ENCODE measurements around the gene EMILIN3. TPM values are rescaled to one million over a fixed set of nuclear protein-coding genes. Genes with fewer than 3 reads are reported as not detected.

Gene EMILIN3
- total RNA-seq, 1 donor from 2014 or later = 0.20 TPM

- no peaks in the 10 kb centered on the region for H4K20me1 ChIP-seq (ENCODE audit: insufficient read depth, low read length)
- DNase-seq (ENCODE audit: low read depth) (no peak), FAIRE-seq (no peak)
- H3K4me3 Mint-ChIP-seq (ENCODE audit: unreplicated experiment) = no peak overlapping the region
- H3K36me3 Mint-ChIP-seq (ENCODE audit: low read depth, unreplicated experiment) = peaks cover 42% of the 10 kb centered on the region
- no peaks in the 10 kb centered on the region for H3K9me3 Mint-ChIP-seq (ENCODE audit: unreplicated experiment)
- H2AFZ ChIP-seq (ENCODE audit: low read depth, low read length) = no peak overlapping the region
- no peak overlapping the region for H3K27ac ChIP-seq (ENCODE audit: low read depth, low read length)
- no peaks in the 10 kb centered on the region for H3K27me3 Mint-ChIP-seq (ENCODE audit: low read depth, unreplicated experiment)
- no peaks in the 10 kb centered on the region for H3K9me3 ChIP-seq (ENCODE audit: insufficient read depth, low read depth, low read length)
- no peaks in the 10 kb centered on the region for H3K4me1 Mint-ChIP-seq (ENCODE audit: low read depth, unreplicated experiment)
- H3K27me3 ChIP-seq (ENCODE audit: insufficient read depth, low read length) = no peaks in the 10 kb centered on the region
- H3K27ac Mint-ChIP-seq (ENCODE audit: unreplicated experiment) = no peak overlapping the region
- H3K4me1 ChIP-seq (ENCODE audit: insufficient read depth, low read length) = no peaks in the 10 kb centered on the region
- TF ChIP-seq EZH2 (IDR thresholded peaks at IDR 0.05; ENCODE audit: insufficient read depth, low read length) (no peak), CTCF (IDR thresholded peaks at IDR 0.05; ENCODE audit: insufficient read depth, low read depth, low read length) (no peak)
- no peaks in the 10 kb centered on the region for H3K79me2 ChIP-seq (ENCODE audit: insufficient read depth, low read length)
- no peak overlapping the region for H3K4me2 ChIP-seq (ENCODE audit: low read length)
- H3K36me3 ChIP-seq (ENCODE audit: insufficient read depth, low read length) = no peaks in the 10 kb centered on the region
- H3K9ac ChIP-seq (ENCODE audit: low read length) = no peak overlapping the region
- H3K4me3 ChIP-seq (ENCODE audit: insufficient read depth, low read depth, low read length) = no peak overlapping the region
Measured at GRCh38 chr20:41352666-41353065, 14.0 kb downstream of the EMILIN3 start.

DNA sequence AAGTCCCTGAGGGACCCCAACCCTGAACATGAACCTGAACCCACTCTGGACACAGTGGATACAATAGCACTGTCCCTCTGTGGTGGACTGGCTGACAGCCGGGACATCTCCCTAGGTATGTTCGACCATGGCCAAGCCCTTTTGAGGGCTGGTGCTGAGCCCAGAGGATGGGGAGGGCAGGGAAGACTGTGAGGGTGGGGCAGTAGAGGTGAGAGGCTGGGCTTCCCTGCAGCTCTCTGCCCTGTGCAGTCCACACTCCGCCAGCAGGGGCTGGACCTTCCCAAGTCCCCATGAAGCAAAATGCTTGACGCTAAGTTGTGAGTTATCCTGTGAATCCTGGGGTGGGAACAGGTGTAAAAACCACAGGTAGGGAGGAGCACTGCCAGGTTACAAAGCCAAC, 14.5 kb downstream of the EMILIN3 start:
- Mint-ChIP-seq H3K36me3 (ENCODE audit: low read depth, unreplicated experiment) (peaks cover 44% of the 10 kb centered on the region), H3K4me1 (ENCODE audit: low read depth, unreplicated experiment) (no peaks in the 10 kb centered on the region), H3K4me3 (ENCODE audit: unreplicated experiment) (no peak overlapping the region), H3K27ac (ENCODE audit: unreplicated experiment) (no peak overlapping the region), H3K9me3 (ENCODE audit: unreplicated experiment) (no peaks in the 10 kb centered on the region), H3K27me3 (ENCODE audit: low read depth, unreplicated experiment) (no peaks in the 10 kb centered on the region)
- Histone ChIP-seq H4K20me1 (ENCODE audit: insufficient read depth, low read length) (no peaks in the 10 kb centered on the region), H3K4me3 (ENCODE audit: insufficient read depth, low read depth, low read length) (no peak overlapping the region), H3K9me3 (ENCODE audit: insufficient read depth, low read depth, low read length) (no peaks in the 10 kb centered on the region), H3K4me1 (ENCODE audit: insufficient read depth, low read length) (no peaks in the 10 kb centered on the region), H3K36me3 (ENCODE audit: insufficient read depth, low read length) (no peaks in the 10 kb centered on the region), H3K27me3 (ENCODE audit: insufficient read depth, low read length) (no peaks in the 10 kb centered on the region), H3K79me2 (ENCODE audit: insufficient read depth, low read length) (no peaks in the 10 kb centered on the region), H3K9ac (ENCODE audit: low read length) (no peak overlapping the region), H3K27ac (ENCODE audit: low read depth, low read length) (no peak overlapping the region), H2AFZ (ENCODE audit: low read depth, low read length) (no peak overlapping the region), H3K4me2 (ENCODE audit: low read length) (no peak overlapping the region)
- FAIRE-seq (no peak), DNase-seq (ENCODE audit: low read depth) (no peak)
- TF ChIP-seq CTCF (IDR thresholded peaks at IDR 0.05; ENCODE audit: insufficient read depth, low read depth, low read length) (no peak), EZH2 (IDR thresholded peaks at IDR 0.05; ENCODE audit: insufficient read depth, low read length) (no peak)

GRCh38 chr20:41350408-41350962, 16.1 kb downstream of the EMILIN3 start:
- Histone ChIP-seq H3K27ac (ENCODE audit: low read depth, low read length) (no peak overlapping the region), H3K36me3 (ENCODE audit: insufficient read depth, low read length) (no peaks in the 10 kb centered on the region), H3K4me1 (ENCODE audit: insufficient read depth, low read length) (no peaks in the 10 kb centered on the region), H2AFZ (ENCODE audit: low read depth, low read length) (no peak overlapping the region), H3K4me3 (ENCODE audit: insufficient read depth, low read depth, low read length) (no peak overlapping the region), H3K9me3 (ENCODE audit: insufficient read depth, low read depth, low read length) (no peaks in the 10 kb centered on the region), H3K79me2 (ENCODE audit: insufficient read depth, low read length) (no peaks in the 10 kb centered on the region), H4K20me1 (ENCODE audit: insufficient read depth, low read length) (no peaks in the 10 kb centered on the region), H3K9ac (ENCODE audit: low read length) (no peak overlapping the region), H3K27me3 (ENCODE audit: insufficient read depth, low read length) (no peaks in the 10 kb centered on the region), H3K4me2 (ENCODE audit: low read length) (no peak overlapping the region)
- Mint-ChIP-seq H3K36me3 (ENCODE audit: low read depth, unreplicated experiment) (peaks cover 39% of the 10 kb centered on the region), H3K4me1 (ENCODE audit: low read depth, unreplicated experiment) (no peaks in the 10 kb centered on the region), H3K27me3 (ENCODE audit: low read depth, unreplicated experiment) (no peaks in the 10 kb centered on the region), H3K4me3 (ENCODE audit: unreplicated experiment) (no peak overlapping the region), H3K27ac (ENCODE audit: unreplicated experiment) (no peak overlapping the region), H3K9me3 (ENCODE audit: unreplicated experiment) (no peaks in the 10 kb centered on the region)
- no peak for FAIRE-seq
- no peak for DNase-seq (ENCODE audit: low read depth)
- no peak for TF ChIP-seq CTCF (IDR thresholded peaks at IDR 0.05; ENCODE audit: insufficient read depth, low read depth, low read length)
- no peak for TF ChIP-seq EZH2 (IDR thresholded peaks at IDR 0.05; ENCODE audit: insufficient read depth, low read length)

Measured in astrocyte (in vitro differentiated cells and primary cell).